ENCODE data around the gene SMCO2.

The SMCO2 gene

GRCh38 chr12:27498149-27498548 lies 51.6 kb downstream of the SMCO2 start:
- no peak overlapping the region for H3K4me3 ChIP-seq (ENCODE audit: low read depth, low read length)
- ChIA-PET CTCF (interaction anchor here (0.6 kb wide), 1 partner anchor 76 kb away, joined by 3 read pairs; no protein-coding TSS in a partner anchor), POLR2A (no interaction called here)
- TF ChIP-seq CTCF (IDR thresholded peaks at IDR 0.05; ENCODE audit: insufficient read depth, low read length, missing control alignments) = no peak
- DNase-seq (ENCODE audit: low read depth, low spot score) = no peak

- TF ChIP-seq CTCF (IDR thresholded peaks at IDR 0.05; ENCODE audit: insufficient read depth, low read length, missing control alignments) = no peak
- CTCF ChIA-PET = interaction anchor here (0.6 kb wide), 1 partner anchor 76 kb away, joined by 3 read pairs; no protein-coding TSS in a partner anchor
- H3K4me3 ChIP-seq (ENCODE audit: low read depth, low read length) = no peak overlapping the region
- DNase-seq (ENCODE audit: low read depth, low spot score) = no peak
- POLR2A ChIA-PET = no interaction called here
These were observed 52.2 kb downstream of the SMCO2 start for GRCh38 chr12:27498761-27499160.

GRCh38 chr12:27499377-27499776 lies 52.8 kb downstream of the SMCO2 start:
- DNase-seq (ENCODE audit: low read depth, low spot score) = no peak
- CTCF ChIA-PET = no interaction called here
- no peak overlapping the region for H3K4me3 ChIP-seq (ENCODE audit: low read depth, low read length)
- POLR2A ChIA-PET = no interaction called here
- TF ChIP-seq CTCF (IDR thresholded peaks at IDR 0.05; ENCODE audit: insufficient read depth, low read length, missing control alignments) = no peak

GRCh38 chr12:27500546-27500945 lies 54.0 kb downstream of the SMCO2 start:
- ChIA-PET CTCF (interaction anchor here (2.4 kb wide), 1 partner anchor 65 kb away, joined by 7 read pairs; no protein-coding TSS in a partner anchor), POLR2A (no interaction called here)
- no peak for TF ChIP-seq CTCF (IDR thresholded peaks at IDR 0.05; ENCODE audit: insufficient read depth, low read length, missing control alignments)
- no peak for DNase-seq (ENCODE audit: low read depth, low spot score)
- no peak overlapping the region for H3K4me3 ChIP-seq (ENCODE audit: low read depth, low read length)

- TF ChIP-seq CTCF (IDR thresholded peaks at IDR 0.05; ENCODE audit: insufficient read depth, low read length, missing control alignments) = no peak
- ChIA-PET POLR2A (no interaction called here), CTCF (interaction anchor here (1.0 to 2.4 kb wide), 4 partner anchors 32 to 118 kb away, joined by 3 to 7 read pairs (median 4); no protein-coding TSS in a partner anchor)
- H3K4me3 ChIP-seq (ENCODE audit: low read depth, low read length) = no peak overlapping the region
- DNase-seq (ENCODE audit: low read depth, low spot score) = no peak
These were observed 55.5 kb downstream of the SMCO2 start for GRCh38 chr12:27502021-27502435.

GRCh38 chr12:27504507-27504906 lies 58.0 kb downstream of the SMCO2 start:
- ChIA-PET POLR2A (interaction anchor here (0.6 to 1.7 kb wide), 4 partner anchors 13 to 161 kb away, joined by 3 to 7 read pairs (median 3); partner anchors contain the start of gene PPFIBP1), CTCF (interaction anchor here (0.8 to 2.4 kb wide), 4 partner anchors 9 to 70 kb away, joined by 3 to 14 read pairs (median 4); no protein-coding TSS in a partner anchor)
- TF ChIP-seq CTCF (IDR thresholded peaks at IDR 0.05; ENCODE audit: insufficient read depth, low read length, missing control alignments) = no peak
- no peak for DNase-seq (ENCODE audit: low read depth, low spot score)
- no peak overlapping the region for H3K4me3 ChIP-seq (ENCODE audit: low read depth, low read length)
